Cardiac fibroblast (primary cell): Measurements from ENCODE around the gene CFAP299.

Experiments used
- DNase-seq, 2 donors: peaks; one replicate each; pipeline versions ENCODE4 v3.0.0 to v3.0.0-alpha.2; 2010; ENCODE audit warnings: low read depth in 2 of 2
- H3K4me3 ChIP-seq, 2 donors: replicated peaks in 1 of 2; 1 replicate in 1 of 2; 2 replicates in 1 of 2; pipeline ENCODE4 v1.5.1; 2011; ENCODE audit warnings: low read depth in 2 of 2, low read length in 2 of 2, mild to moderate bottlenecking in 2 of 2, moderate library complexity in 1 of 2
- TF ChIP-seq, protein P1 (sequence below): IDR thresholded peaks from one replicate; pipeline ENCODE4 v1.5.1; 2011; ENCODE audit warnings: low read depth, mild to moderate bottlenecking, low read length, inconsistent platforms

The CFAP299 gene

DNA sequence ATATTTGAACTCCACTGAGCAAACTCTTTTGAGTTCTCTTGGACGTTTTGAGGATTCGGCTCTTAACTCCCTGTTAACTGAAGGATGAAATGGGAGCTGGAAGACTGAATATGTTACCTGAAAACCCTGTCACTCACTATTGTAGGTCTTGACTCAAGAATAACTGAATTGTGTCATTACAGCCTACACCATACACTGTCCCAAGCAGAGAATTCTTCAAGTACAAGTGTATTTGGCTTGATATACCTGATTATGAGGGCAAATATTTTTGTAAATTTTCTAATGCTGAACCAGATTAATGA, 276.1 kb downstream of the CFAP299 start:
- TF ChIP-seq, protein P1, sequence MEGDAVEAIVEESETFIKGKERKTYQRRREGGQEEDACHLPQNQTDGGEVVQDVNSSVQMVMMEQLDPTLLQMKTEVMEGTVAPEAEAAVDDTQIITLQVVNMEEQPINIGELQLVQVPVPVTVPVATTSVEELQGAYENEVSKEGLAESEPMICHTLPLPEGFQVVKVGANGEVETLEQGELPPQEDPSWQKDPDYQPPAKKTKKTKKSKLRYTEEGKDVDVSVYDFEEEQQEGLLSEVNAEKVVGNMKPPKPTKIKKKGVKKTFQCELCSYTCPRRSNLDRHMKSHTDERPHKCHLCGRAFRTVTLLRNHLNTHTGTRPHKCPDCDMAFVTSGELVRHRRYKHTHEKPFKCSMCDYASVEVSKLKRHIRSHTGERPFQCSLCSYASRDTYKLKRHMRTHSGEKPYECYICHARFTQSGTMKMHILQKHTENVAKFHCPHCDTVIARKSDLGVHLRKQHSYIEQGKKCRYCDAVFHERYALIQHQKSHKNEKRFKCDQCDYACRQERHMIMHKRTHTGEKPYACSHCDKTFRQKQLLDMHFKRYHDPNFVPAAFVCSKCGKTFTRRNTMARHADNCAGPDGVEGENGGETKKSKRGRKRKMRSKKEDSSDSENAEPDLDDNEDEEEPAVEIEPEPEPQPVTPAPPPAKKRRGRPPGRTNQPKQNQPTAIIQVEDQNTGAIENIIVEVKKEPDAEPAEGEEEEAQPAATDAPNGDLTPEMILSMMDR, result no peak

DNA sequence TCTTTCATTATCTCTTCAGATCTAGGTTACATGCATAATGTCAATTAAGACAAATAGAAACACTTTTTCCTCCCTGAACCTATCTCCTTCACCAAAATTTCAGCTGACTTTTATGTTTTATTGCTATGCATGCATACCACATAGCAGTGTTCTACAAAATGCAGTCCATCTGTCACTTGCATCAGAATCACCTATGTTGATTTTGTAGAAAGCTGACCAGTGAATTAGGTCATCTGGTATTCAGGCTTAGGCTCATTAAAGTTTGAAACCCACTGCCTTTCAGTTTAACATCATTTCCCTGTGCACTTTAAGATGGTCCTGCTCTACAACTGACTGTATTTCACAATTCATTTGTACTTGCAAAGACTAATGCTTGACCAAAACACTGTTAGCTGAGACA, 277.9 kb downstream of the CFAP299 start:
- no peak for DNase-seq
- no peak overlapping the region for H3K4me3 ChIP-seq
- TF ChIP-seq, protein P1, result no peak

More for the DNA sequence above, 276.1 kb downstream of the CFAP299 start:
- no peak overlapping the region for H3K4me3 ChIP-seq
- no peak for DNase-seq

DNA sequence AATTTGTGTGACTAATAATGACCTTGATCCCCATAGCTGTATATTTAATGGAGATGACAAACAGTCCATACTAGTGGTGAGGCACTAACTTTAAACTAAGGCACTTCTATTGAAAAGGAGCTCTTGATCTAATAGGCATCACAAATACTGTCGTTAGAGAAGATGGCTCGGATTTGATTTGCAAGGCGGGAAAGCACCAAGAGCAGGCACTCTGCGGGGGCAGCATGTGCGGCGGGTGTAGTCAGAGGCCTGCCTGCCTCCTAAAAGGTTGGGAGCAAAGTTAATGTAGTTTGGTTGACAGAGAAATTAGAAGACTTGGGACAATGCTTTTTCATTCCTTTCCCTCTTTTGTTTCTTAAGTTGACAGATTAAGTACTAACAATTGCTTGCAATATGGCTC, 278.8 kb downstream of the CFAP299 start:
- TF ChIP-seq, protein P1, result no peak
- no peak overlapping the region for H3K4me3 ChIP-seq
- no peak for DNase-seq

DNA sequence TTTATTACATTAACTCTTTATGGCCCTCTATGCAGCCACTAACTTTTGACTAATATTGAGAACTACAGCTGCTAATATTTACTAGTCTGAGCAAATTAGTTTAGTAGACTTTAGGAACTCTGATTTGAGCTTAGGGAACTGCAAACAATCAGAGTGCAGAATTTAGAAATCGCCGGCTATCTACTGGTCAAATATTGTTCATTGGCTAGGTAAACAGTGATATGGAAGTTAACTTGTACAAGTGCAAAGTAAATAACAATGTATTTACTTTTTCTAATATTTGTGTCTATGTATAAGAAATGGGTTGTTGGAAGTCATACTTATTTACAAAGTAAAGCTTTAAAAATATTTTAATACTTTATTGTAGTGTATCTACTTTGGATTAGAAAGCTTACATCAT, 279.6 kb downstream of the CFAP299 start:
- H3K4me3 ChIP-seq, result no peak overlapping the region
- TF ChIP-seq, protein P1, result no peak
- DNase-seq, result no peak

DNA sequence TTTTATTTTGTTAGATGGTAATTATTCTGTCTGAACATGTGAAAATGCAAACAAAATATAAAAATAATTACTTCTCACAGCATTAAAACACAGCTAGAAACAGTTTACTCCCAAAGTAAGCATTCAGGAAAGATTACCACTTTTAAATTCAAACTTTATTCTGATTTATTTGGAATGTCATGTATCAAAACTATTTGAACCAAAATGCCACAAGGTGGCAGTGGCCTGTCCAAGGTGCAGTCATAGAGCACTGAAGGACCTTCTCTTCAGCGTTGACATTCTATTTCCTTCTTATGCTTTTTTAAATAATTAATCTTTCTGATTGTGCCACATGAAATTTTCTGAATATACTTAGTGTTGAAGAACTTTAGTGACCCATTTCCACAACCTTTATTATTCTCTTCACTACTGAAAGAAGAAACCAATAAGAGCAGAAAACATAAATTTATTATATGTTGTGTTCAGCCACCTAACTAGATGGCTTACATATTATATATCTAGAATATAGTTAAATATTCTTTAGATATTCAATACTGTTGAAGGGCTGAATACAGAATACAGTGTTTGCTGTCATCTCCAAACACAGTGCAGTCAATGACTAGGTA, 283.6 kb downstream of the CFAP299 start:
- DNase-seq, result peak; percentile 6 to 7
- TF ChIP-seq, protein P1, result peak; percentile 4
- no peak overlapping the region for H3K4me3 ChIP-seq

DNA sequence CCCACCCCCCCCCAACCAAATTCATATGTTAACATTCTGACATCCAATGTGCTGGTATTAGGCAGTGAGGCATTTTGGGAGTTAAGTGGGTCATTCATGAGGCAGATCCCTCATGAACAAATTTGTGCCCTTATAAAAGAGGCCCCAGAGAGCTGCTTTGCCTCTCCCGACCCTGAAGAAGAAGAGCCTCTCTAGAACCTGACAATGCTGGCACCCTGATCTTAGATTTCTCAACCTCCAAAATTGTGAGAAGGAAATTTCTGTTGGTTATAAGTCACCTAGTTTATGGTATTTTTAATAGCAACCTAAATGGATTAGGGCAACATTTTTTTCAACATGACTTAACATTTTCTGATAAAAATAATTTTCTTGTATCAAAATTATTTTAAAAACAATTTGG, 296.3 kb downstream of the CFAP299 start:
- TF ChIP-seq, protein P1, result no peak
- H3K4me3 ChIP-seq, result no peak overlapping the region
- no peak for DNase-seq

DNA sequence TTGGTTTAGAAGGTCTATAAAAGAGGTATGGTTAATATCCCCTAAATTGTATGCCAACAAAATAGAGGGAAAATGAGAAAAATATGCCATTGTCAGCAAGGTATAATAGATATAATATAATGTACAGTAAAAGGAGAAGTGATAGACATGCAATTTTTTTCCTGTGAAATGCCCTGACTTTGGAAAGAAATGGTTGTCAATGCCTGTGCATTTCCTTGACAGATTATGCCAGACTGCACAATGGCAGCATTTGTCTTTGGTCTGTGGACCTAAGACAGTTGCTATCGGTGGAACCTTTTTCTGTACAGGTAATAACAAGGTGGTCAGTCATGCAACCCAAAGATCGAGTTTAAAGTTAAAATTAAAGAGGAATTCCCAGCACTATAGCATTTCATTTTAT, 301.7 kb downstream of the CFAP299 start:
- TF ChIP-seq, protein P1, result no peak
- no peak overlapping the region for H3K4me3 ChIP-seq
- no peak for DNase-seq
